Measurements from ENCODE around the gene TXNRD2.

TXNRD2 gene

DNA sequence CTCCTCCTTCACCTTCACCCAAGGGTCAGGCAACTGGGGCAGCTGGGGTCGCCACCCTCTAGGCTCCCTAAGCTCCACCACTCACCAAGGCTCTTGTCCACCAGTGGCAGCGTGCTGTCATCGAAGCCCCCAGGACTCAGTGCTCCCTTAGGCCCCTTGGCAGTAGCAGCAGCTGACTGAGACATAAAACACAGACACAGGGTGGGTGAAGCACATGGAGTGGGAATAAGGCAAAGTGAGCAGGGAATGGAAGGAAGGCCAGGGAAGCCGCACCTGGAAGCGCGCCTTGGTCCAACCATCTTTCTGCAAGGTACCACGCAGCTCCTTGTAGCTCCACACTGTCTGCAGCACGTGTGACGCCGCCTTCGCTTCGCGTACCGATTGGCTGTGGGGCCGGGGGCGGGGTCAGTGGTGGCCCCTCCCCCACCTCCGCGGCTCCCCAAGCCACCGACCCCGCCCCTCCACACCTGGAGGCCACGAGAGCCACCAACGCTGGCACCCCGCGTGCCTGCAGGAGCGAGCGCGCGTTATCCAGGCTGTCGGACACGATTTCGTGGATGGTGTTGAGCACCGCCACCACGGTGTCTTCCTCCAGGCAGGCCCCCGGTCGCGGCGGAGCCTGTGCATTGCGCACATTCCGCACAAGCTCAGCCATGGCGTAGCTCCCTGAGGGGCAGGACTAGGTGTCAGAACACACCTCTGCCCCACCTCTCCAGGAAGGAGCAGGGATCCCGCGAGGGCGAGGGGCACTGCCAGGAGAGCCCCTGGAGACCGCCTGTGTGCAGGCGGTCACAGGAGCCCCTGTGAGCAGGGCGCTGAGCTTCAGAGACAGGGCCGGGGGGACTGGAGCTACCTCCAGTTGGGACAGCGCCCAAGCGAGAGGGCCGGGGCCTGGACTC lies 31.3 kb upstream of the TXNRD2 start:
- H3K4me3 ChIP-seq (ENCODE audit: insufficient read length, low read depth), result no peak overlapping the region
- H3K9ac ChIP-seq (ENCODE audit: insufficient read length, low read depth), result no peak overlapping the region
- TF ChIP-seq YY1 (IDR thresholded peaks at IDR 0.05; ENCODE audit: insufficient read depth, insufficient read length) (no peak), ZNF274 (IDR thresholded peaks at IDR 0.05; ENCODE audit: low read depth, low read length) (no peak), SUZ12 (IDR thresholded peaks at IDR 0.05; ENCODE audit: extremely low read depth, insufficient read depth, insufficient read length) (no peak)
- no peaks in the 10 kb centered on the region for H3K9me3 ChIP-seq (ENCODE audit: insufficient read depth, low read length)
- H3K27me3 ChIP-seq (ENCODE audit: insufficient read depth, insufficient read length), result no peaks in the 10 kb centered on the region
- DNase-seq (ENCODE audit: low read depth, low spot score), result no peak
- H3K36me3 ChIP-seq (ENCODE audit: insufficient read depth, insufficient read length, low read length), result peaks cover 66% of the 10 kb centered on the region
- peaks cover 15% of the 10 kb centered on the region for H3K4me1 ChIP-seq (ENCODE audit: insufficient read depth, insufficient read length)

DNA sequence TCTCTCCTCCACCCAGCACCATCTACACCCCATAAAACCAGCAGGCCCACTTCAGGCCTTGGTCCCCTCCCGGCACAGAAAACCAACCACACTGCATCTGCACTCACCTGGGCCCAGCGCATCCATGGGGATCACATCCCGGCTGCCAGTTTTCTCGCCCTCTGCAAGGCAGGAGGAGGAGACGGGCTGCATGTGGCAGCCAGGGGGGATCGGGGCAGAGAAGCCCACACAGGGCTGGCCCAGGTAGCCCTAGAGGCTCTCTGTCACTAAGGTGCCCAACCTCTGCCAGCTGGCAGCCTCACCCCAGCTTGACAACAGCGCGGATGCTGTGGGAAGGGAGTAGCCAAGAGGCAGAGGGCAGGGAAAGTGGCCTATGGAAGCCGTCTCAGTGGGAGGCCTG lies 30.6 kb upstream of the TXNRD2 start:
- TF ChIP-seq SUZ12 (IDR thresholded peaks at IDR 0.05; ENCODE audit: extremely low read depth, insufficient read depth, insufficient read length) (no peak), YY1 (IDR thresholded peaks at IDR 0.05; ENCODE audit: insufficient read depth, insufficient read length) (no peak), ZNF274 (IDR thresholded peaks at IDR 0.05; ENCODE audit: low read depth, low read length) (no peak)
- DNase-seq (ENCODE audit: low read depth, low spot score), result no peak
- Histone ChIP-seq H3K4me3 (ENCODE audit: insufficient read length, low read depth) (no peak overlapping the region), H3K4me1 (ENCODE audit: insufficient read depth, insufficient read length) (peaks cover 15% of the 10 kb centered on the region), H3K9ac (ENCODE audit: insufficient read length, low read depth) (no peak overlapping the region), H3K27me3 (ENCODE audit: insufficient read depth, insufficient read length) (no peaks in the 10 kb centered on the region), H3K36me3 (ENCODE audit: insufficient read depth, insufficient read length, low read length) (peaks cover 69% of the 10 kb centered on the region), H3K9me3 (ENCODE audit: insufficient read depth, low read length) (no peaks in the 10 kb centered on the region)

DNA sequence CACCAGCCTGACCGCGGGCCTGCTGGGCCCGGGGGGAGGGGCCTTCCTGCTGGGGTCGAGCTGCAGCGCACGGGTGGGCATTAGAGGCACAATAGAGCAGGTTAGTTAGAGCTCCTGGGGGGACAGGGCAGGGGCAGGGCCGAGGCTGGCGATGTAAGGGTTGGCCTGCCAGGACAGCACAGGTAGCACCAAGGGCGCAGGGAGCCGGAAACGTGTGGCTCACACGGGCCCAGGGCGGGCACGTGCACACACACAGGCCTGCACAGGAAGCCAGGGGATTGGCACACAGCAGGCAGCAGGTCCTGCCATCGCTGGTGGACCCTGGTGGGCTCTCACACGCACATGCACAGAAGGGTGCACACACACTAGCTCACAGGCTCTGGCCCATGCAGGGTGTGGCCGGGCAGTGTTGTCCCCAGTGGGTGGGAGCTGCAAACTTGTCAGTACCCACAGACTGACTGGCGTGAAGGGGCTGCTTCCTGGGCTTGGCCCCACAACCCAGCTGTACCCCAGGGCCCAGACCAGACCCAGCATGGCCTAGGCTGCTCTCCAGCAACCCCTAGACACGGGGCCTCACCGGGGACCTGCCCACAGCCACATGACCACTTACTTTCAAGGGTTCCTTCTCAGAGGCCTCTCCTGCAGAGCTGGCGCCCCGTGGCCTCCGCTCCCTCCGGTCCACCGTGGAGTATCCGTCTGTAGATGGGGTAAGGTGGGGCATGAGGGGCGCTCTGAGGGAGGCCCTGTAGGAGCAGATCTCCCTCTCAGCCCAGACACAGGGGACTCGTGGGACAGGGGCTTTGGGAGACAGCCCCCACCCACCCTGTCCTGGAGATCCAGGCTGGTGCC lies 29.9 kb upstream of the TXNRD2 start:
- no peaks in the 10 kb centered on the region for H3K27me3 ChIP-seq (ENCODE audit: insufficient read depth, insufficient read length)
- no peak overlapping the region for H3K4me3 ChIP-seq (ENCODE audit: insufficient read length, low read depth)
- TF ChIP-seq SUZ12 (IDR thresholded peaks at IDR 0.05; ENCODE audit: extremely low read depth, insufficient read depth, insufficient read length), result no peak
- TF ChIP-seq ZNF274 (IDR thresholded peaks at IDR 0.05; ENCODE audit: low read depth, low read length), result no peak
- TF ChIP-seq YY1 (IDR thresholded peaks at IDR 0.05; ENCODE audit: insufficient read depth, insufficient read length), result no peak
- peaks cover 71% of the 10 kb centered on the region for H3K36me3 ChIP-seq (ENCODE audit: insufficient read depth, insufficient read length, low read length)
- DNase-seq (ENCODE audit: low read depth, low spot score), result no peak
- H3K9me3 ChIP-seq (ENCODE audit: insufficient read depth, low read length), result no peaks in the 10 kb centered on the region
- H3K9ac ChIP-seq (ENCODE audit: insufficient read length, low read depth), result no peak overlapping the region
- H3K4me1 ChIP-seq (ENCODE audit: insufficient read depth, insufficient read length), result peaks cover 15% of the 10 kb centered on the region

DNA sequence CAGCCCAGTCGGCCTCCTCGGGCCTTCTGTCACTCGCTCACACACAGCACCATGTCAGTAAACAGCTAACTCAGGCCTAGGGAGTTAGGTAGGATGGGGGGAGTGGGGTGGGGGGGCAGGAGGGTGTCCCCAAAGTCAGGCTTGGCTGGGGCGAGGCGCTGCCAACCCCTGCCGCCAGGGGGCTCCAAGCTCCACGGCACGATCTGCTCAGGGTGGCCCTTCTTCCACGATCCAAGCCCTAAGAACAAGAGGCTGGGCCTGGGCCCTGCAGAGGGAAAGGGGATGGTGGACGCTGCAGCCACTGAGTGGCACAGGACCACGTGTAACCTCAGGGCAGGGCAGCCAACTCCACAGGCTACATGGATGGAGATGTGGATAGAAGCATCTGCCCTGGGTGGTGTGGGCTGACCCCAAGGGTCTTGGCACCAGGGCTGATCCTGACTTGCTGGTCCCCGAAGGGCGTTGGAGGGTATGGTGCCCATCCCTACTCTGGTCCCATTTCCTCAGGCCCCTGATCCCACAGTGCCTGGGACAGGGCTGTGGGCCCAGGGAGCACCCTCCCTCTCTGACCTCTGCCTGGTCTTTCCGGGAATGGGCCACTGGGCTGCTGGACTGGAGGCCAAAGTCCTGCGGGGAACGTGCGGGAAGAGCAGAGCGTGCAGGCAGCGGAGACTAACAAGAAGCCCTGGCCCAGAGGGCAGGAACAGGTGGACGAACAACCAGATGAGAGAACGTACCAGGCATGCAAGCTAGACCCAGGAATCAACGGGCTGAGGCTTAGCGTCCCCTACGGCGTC lies 29.1 kb upstream of the TXNRD2 start:
- TF ChIP-seq SUZ12 (IDR thresholded peaks at IDR 0.05; ENCODE audit: extremely low read depth, insufficient read depth, insufficient read length) (no peak), YY1 (IDR thresholded peaks at IDR 0.05; ENCODE audit: insufficient read depth, insufficient read length) (no peak), ZNF274 (IDR thresholded peaks at IDR 0.05; ENCODE audit: low read depth, low read length) (no peak)
- Histone ChIP-seq H3K9ac (ENCODE audit: insufficient read length, low read depth) (peak overlapping the region; percentile 33), H3K4me3 (ENCODE audit: insufficient read length, low read depth) (no peak overlapping the region), H3K36me3 (ENCODE audit: insufficient read depth, insufficient read length, low read length) (peaks cover 78% of the 10 kb centered on the region), H3K9me3 (ENCODE audit: insufficient read depth, low read length) (no peaks in the 10 kb centered on the region), H3K4me1 (ENCODE audit: insufficient read depth, insufficient read length) (peaks cover 14% of the 10 kb centered on the region), H3K27me3 (ENCODE audit: insufficient read depth, insufficient read length) (no peaks in the 10 kb centered on the region)
- no peak for DNase-seq (ENCODE audit: low read depth, low spot score)

DNA sequence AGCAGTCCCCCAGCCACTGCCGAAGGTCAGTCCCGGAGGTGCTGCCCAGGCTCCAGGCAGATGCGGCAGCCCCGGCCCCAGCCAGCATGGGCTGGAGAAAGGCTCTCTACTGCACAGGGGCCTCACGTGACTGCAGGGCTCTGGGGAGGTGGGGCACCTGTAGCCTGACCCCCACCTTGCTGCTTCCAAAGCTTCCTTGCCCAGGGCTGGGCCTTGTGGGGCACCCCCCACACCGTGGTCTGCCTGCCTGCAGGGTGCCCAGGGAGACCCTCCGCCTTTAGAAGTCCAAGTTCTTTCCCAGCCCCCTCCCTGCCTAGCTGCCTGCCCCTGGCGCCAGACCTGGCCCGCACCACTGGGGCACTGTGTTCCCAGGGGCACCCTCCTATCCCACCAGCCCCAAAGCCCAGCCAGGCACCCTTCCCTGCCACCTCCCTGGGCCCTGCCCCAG lies 28.4 kb upstream of the TXNRD2 start:
- H3K27me3 ChIP-seq (ENCODE audit: insufficient read depth, insufficient read length), result no peaks in the 10 kb centered on the region
- peaks cover 79% of the 10 kb centered on the region for H3K36me3 ChIP-seq (ENCODE audit: insufficient read depth, insufficient read length, low read length)
- TF ChIP-seq SUZ12 (IDR thresholded peaks at IDR 0.05; ENCODE audit: extremely low read depth, insufficient read depth, insufficient read length) (no peak), ZNF274 (IDR thresholded peaks at IDR 0.05; ENCODE audit: low read depth, low read length) (no peak), YY1 (IDR thresholded peaks at IDR 0.05; ENCODE audit: insufficient read depth, insufficient read length) (no peak)
- no peaks in the 10 kb centered on the region for H3K9me3 ChIP-seq (ENCODE audit: insufficient read depth, low read length)
- H3K4me3 ChIP-seq (ENCODE audit: insufficient read length, low read depth), result no peak overlapping the region
- no peak for DNase-seq (ENCODE audit: low read depth, low spot score)
- peaks cover 8% of the 10 kb centered on the region for H3K4me1 ChIP-seq (ENCODE audit: insufficient read depth, insufficient read length)
- H3K9ac ChIP-seq (ENCODE audit: insufficient read length, low read depth), result no peak overlapping the region

DNA sequence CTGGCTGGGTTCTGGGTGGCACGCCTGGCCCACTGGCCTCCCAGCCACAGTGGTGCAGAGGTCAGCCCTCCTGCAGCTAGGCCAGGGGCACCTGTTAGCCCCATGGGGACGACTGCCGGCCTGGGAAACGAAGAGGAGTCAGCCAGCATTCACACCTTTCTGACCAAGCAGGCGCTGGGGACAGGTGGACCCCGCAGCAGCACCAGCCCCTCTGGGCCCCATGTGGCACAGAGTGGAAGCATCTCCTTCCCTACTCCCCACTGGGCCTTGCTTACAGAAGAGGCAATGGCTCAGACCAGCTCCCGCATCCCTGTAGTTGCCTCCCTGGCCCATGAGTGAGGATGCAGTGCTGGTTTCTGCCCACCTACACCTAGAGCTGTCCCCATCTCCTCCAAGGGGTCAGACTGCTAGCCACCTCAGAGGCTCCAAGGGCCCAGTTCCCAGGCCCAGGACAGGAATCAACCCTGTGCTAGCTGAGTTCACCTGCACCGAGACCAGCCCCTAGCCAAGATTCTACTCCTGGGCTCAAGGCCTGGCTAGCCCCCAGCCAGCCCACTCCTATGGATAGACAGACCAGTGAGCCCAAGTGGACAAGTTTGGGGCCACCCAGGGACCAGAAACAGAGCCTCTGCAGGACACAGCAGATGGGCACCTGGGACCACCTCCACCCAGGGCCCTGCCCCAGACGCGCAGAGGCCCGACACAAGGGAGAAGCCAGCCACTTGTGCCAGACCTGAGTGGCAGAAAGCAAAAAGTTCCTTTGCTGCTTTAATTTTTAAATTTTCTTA lies 27.7 kb upstream of the TXNRD2 start:
- peaks cover 4% of the 10 kb centered on the region for H3K4me1 ChIP-seq (ENCODE audit: insufficient read depth, insufficient read length)
- DNase-seq (ENCODE audit: low read depth, low spot score), result no peak
- no peak overlapping the region for H3K9ac ChIP-seq (ENCODE audit: insufficient read length, low read depth)
- H3K9me3 ChIP-seq (ENCODE audit: insufficient read depth, low read length), result no peaks in the 10 kb centered on the region
- H3K4me3 ChIP-seq (ENCODE audit: insufficient read length, low read depth), result no peak overlapping the region
- H3K36me3 ChIP-seq (ENCODE audit: insufficient read depth, insufficient read length, low read length), result peaks cover 86% of the 10 kb centered on the region
- no peak for TF ChIP-seq YY1 (IDR thresholded peaks at IDR 0.05; ENCODE audit: insufficient read depth, insufficient read length)
- no peak for TF ChIP-seq ZNF274 (IDR thresholded peaks at IDR 0.05; ENCODE audit: low read depth, low read length)
- no peak for TF ChIP-seq SUZ12 (IDR thresholded peaks at IDR 0.05; ENCODE audit: extremely low read depth, insufficient read depth, insufficient read length)
- no peaks in the 10 kb centered on the region for H3K27me3 ChIP-seq (ENCODE audit: insufficient read depth, insufficient read length)

Data from NT2/D1 (cell line).